DMS114 treated with DMSO at 0.1 percent for 48 hours (cell line): ENCODE data around the gene ARID3B.
"Not testable (repeated sequence)": the region's sequence is repeated elsewhere in the genome, so short reads cannot be mapped to it uniquely, and the experiment has no call there.

ENCODE experiments used
- DNase-seq: peaks from one replicate; lab custom pipeline; 2025; ENCODE audit not compliant: unreplicated experiment; lab: John Stamatoyannopoulos, UW

The ARID3B gene, protein sequence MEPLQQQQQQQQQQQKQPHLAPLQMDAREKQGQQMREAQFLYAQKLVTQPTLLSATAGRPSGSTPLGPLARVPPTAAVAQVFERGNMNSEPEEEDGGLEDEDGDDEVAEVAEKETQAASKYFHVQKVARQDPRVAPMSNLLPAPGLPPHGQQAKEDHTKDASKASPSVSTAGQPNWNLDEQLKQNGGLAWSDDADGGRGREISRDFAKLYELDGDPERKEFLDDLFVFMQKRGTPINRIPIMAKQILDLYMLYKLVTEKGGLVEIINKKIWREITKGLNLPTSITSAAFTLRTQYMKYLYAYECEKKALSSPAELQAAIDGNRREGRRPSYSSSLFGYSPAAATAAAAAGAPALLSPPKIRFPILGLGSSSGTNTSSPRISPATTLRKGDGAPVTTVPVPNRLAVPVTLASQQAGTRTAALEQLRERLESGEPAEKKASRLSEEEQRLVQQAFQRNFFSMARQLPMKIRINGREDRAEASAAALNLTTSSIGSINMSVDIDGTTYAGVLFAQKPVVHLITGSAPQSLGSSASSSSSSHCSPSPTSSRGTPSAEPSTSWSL

DNA sequence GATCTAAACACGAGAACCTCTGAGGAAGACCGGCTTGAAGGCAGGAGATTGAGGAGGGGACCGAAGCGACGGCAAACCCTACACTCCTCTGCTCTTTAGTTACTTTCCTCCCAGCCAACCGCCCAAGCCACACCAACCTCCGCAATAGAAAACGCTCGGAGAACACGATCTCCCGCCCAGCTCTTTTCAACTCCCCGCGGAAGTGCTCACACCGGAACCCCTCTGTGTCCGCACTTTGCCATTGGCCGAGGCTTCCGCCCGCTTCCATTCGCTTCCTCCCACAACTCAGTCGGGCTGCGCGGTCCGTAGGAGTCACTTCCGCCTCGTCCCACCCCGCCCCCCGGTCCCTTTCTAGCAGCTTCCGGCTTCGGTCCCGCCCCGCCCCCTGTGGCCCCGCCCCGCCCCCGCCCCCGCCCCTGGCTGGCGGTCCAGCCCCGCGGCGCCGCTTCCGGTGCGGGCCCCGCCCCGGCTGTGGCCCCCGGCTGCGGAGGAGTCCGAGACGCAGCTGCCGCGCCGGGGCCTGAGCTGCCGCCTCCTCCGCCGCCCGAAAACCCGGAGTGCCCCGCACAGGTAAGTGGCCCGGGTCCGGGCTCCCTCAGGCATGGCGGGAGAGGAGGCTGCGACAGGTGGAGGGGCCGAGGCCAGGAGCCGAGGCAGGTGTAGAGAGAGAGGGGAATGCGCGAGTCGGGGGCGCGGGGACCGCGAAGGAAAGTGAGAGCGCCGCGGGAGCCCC, at the start of gene ARID3B:
Gene ARID3B, plus strand, starts transcription at position 460 of the 733 bp plus-strand sequence. CDS start 2,717 bp downstream, outside the sequence.
- DNase-seq: peak; percentile 98

DNA sequence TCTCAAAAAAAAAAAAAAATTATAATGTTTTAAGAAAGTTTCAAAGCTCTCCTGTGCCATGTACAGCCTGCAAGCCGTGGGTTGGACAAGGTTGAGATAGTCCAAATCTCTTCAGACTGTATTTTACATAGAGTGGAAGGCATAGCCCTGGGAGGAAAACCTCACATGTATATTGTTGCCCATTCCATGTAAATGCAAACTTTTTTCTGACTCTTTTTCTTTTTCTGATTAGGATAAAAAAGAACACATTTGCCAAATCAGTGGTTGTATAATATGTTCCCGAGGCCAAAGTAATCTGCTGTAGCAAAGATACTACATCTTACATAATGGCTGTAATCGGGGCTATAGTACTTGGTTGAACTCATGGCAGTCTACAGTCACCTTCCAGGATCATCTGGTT, 44.4 kb upstream of the ARID3B start:
- DNase-seq: no peak

DNA sequence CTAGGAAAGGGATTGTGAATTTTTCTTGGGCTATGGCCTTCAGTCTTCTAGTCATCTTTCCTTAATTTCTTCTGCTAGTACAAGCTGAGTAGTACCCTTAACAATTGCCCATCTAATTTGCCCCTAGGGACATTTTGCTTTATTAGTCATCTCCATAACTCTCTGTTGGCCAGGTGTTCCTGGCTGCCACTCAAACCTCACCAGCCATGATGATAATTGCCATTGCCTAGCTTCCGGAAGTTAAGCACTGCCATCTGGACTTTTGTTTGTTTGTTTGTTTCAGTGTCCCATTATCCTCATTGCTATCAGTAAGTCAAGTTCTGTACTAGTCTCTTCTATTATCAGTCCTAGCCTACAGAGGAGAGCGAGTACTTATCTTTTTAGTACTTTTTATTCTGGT, 43.4 kb upstream of the ARID3B start:
- DNase-seq: no peak

DNA sequence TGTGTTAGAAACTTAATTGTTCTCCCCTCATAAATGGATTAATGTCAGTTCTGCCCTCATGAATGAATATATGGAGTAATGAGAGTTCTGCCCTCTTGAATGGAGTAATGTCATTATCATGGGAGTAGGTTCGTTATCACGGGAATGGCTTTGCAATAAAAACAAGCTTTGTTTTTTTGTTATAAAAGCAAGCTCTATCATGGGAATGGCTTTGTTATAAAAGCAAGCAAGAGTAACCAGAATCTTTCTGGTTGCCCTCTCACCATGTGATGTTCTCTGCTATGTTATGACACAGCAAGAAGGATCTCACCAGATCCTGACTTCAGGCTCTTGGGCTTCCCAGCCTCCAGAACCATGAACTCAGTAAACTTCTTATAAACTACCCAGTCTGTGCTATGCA, 41.7 kb upstream of the ARID3B start:
- no peak for DNase-seq

DNA sequence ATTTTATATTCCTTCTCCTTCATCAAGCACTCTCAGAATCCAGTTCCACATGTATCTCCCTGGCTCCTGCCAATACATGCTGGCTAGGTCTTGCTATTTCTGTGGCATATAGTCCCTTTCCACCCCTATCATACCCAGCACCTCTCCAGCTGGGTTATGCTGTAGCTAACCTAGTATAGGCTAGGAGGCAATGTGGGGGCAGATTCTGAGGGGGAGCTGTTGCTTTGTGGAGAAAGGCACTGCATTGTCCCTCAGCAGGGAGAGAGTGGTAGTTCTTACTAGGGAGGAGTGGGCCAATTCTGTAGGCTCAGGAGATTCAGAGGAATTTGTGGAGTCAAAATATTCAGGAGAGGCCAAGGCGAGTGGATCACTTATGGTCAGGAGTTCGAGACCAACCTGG, 40.6 kb upstream of the ARID3B start:
- DNase-seq: no peak

GRCh38 chr15:74502301-74502700, 38.7 kb upstream of the ARID3B start:
- no peak for DNase-seq

DNA sequence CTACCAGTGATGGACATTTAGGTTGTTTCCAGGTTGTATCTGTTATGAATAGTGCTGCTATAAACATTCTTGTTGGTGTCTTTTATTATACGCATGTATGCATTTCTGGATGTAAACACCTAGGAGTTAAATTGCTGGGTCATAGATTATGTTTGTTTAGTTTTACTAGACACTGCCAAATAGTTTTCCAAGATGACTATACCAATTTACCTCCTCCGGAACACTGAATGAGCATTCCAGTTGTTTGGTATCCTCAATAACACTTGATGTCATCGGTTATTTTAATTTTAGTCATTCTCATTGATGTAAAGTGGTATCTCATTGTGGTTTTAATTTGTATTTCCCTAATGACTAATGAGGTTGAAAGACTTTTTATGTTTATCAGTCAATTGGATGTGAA, 36.6 kb upstream of the ARID3B start:
- DNase-seq: no peak

GRCh38 chr15:74504836-74505235, 36.2 kb upstream of the ARID3B start:
- no peak for DNase-seq

GRCh38 chr15:74505837-74506514, 35.0 kb upstream of the ARID3B start:
- DNase-seq: no peak

GRCh38 chr15:74506515-74506840, 34.5 kb upstream of the ARID3B start:
- no peak for DNase-seq

- DNase-seq: no peak
Observed at GRCh38 chr15:74511583-74511982, 29.4 kb upstream of the ARID3B start.

DNA sequence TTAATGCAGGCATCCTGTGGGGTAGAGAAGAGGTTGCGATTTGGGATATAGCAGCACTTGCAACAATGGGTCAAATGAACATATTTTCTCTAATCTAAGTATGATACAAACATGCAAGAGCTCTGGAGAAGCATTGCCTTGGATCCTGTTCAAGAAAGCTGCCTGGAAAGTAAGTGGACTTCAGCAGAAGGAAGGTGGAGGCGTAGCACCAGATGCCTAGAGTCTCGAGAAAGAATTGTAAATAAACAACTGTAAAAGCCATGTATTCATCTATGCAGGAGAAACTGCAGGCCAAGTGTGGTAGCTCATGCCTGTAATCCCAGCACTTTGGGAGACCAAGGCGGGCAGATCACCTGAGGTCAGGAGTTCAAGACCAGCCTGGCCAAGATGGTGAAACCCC, 27.0 kb upstream of the ARID3B start:
- DNase-seq: not testable (repeated sequence)

DNA sequence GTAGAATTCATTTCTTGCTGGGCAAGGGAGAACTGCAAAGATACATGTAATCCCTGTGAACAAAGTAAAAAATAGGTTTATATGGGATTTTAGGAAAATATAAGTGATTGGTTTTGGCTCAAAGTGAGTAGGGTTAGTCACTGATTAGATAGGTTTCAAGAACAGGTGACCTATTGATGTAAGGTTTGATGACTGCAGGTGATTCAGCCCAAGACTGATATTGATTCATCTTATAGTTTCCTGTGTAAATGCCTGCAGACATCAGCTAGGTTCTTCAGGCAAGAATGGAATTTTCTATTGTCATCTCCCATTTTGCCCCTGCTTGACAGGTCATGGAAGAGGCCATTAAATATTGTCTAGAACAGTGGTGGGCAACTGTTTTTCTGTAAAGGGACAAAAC, 23.9 kb upstream of the ARID3B start:
- DNase-seq: no peak

- DNase-seq: no peak
Observed at GRCh38 chr15:74519311-74519710, 21.7 kb upstream of the ARID3B start.

- DNase-seq: no peak
Observed at GRCh38 chr15:74520407-74520806, 20.6 kb upstream of the ARID3B start.

GRCh38 chr15:74523982-74524381, 17.0 kb upstream of the ARID3B start:
- DNase-seq: no peak

- no peak for DNase-seq
Observed at GRCh38 chr15:74525309-74525708, 15.7 kb upstream of the ARID3B start.

- no peak for DNase-seq
Observed at GRCh38 chr15:74525945-74526344, 15.1 kb upstream of the ARID3B start.

DNA sequence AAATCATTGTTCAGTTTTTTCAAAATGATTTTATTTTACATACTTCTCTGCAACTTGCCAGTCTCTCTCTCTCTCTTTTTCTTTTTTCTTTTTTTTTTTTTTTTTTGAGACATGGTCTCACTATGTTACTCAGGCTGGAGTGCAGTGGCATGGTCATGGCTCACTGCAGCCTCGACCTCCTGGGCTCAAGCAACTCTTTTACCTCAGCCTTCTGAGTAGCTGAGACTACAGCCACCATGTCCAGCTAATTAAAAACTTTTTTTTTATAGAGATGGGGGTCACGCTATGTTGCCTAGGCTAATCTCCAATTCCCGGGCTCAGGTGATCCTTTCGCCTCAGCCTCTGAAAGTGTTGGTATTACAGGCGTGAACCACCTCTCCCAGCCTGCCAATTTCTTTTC, 12.1 kb upstream of the ARID3B start:
- no peak for DNase-seq

GRCh38 chr15:74529921-74530320, 11.1 kb upstream of the ARID3B start:
- DNase-seq: no peak

DNA sequence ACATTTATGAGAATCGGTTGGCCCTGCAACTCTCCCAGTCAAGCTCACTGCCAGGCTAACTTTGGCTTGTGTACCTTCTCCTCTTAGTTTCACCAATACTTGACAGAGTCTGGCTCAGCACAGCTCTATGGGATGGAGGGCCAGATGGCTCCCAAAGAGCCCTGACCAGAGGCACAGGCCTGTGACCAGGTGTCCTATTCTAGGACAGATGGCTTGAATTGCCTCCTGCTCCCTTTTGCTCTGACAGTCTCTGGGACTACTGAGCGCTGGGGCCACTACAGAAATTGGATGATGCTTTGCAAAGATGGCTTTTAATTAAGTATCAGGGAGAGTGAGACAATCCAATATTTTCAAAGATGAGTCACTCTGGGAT, 10.3 kb upstream of the ARID3B start:
- DNase-seq: no peak
